Measurements from ENCODE around the gene SERF2.

The SERF2 gene

DNA sequence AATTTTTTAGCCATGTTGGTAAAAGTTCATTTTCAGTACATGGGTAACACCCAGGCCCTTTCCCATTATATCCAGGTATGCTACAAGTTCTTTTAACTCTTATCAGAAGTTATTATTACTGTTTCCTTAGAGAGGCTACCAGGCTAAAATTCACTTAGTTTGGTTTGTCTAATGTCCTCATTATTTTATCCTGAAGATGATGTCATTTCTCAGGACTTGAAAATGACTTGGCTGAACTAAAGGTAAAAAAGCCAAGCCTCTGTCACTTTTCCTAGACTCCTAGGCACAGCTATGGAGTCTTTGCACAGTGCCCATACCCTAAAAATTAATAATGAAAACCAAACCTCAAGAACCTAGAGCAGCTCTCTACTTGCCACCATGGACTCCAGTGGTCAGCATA, 19.5 kb upstream of the SERF2 start:
- peaks cover 64% of the 10 kb centered on the region for H3K36me3 ChIP-seq (ENCODE audit: control insufficient read depth, insufficient read depth, low read length, severe bottlenecking)
- peaks cover 20% of the 10 kb centered on the region for H3K4me1 ChIP-seq (ENCODE audit: control insufficient read depth, insufficient read depth, low read length)
- H3K9me3 ChIP-seq (ENCODE audit: control insufficient read depth, low read length) = no peaks in the 10 kb centered on the region
- H3K9ac ChIP-seq (ENCODE audit: low read length) = no peak overlapping the region
- no peak for DNase-seq (ENCODE audit: low read depth)
- H3K4me3 ChIP-seq (ENCODE audit: low read length) = no peak overlapping the region
- H3K27me3 ChIP-seq (replicated peaks; ENCODE audit: control insufficient read depth, insufficient read depth, low read length) = no peaks in the 10 kb centered on the region

DNA sequence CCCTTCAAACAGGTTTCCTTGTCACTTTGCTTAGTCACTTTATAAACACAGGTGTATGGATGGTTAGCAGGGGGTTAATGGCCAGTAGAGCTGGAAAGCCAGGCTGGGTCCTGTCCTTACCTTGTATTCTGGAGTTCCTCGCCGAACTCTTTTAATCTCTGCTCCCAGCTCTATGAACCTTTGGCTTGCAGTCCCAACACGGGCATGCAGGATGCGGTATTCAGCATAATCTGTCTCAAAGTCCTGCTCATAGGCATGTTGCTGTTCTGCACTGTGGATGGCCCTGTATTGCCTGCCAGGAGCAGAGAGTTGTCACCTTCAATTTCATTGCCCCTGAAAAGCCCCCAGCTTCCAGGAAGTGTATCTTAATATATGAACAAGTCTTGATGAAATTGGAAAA, 18.1 kb upstream of the SERF2 start:
- peaks cover 21% of the 10 kb centered on the region for H3K4me1 ChIP-seq (ENCODE audit: control insufficient read depth, insufficient read depth, low read length)

DNA sequence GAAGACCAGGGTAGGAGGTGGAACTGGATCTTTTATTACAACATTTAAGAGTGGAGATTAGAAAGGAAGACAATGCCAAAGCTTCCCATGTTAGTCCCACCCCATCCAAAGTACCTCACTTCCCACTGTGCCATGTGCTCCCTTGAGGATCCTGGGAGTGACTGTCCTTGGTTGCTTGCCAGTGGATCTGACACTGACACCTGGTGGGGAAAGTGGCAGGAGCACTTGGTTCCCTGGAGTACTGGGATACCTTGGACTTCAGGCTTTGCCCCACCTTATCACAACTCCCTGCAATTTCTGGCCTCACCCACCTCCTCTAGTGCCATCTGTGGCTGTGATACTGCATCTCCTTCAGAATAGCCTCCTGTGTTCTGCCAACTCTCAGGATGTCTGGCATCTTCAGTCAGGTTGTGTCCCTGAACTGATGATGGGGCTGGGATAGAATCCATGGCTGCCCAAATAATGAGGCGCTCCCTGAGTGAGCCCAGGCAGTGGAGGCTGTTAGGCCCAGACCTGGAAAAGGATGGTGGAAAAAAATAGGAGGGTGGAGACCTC, 16.6 kb upstream of the SERF2 start:
- peaks cover 35% of the 10 kb centered on the region for H3K36me3 ChIP-seq (ENCODE audit: control insufficient read depth, insufficient read depth, low read length, severe bottlenecking)
- no peaks in the 10 kb centered on the region for H3K9me3 ChIP-seq (ENCODE audit: control insufficient read depth, low read length)
- no peaks in the 10 kb centered on the region for H3K27me3 ChIP-seq (replicated peaks; ENCODE audit: control insufficient read depth, insufficient read depth, low read length)
- H3K4me3 ChIP-seq (ENCODE audit: low read length) = no peak overlapping the region
- H3K9ac ChIP-seq (ENCODE audit: low read length) = no peak overlapping the region
- H3K4me1 ChIP-seq (ENCODE audit: control insufficient read depth, insufficient read depth, low read length) = peaks cover 21% of the 10 kb centered on the region
- peak; percentile 44 for DNase-seq (ENCODE audit: low read depth)

More for the DNA sequence above, 18.1 kb upstream of the SERF2 start:
- no peak for DNase-seq (ENCODE audit: low read depth)
- Histone ChIP-seq H3K9me3 (ENCODE audit: control insufficient read depth, low read length) (no peaks in the 10 kb centered on the region), H3K9ac (ENCODE audit: low read length) (no peak overlapping the region), H3K4me3 (ENCODE audit: low read length) (no peak overlapping the region), H3K36me3 (ENCODE audit: control insufficient read depth, insufficient read depth, low read length, severe bottlenecking) (peaks cover 49% of the 10 kb centered on the region), H3K27me3 (replicated peaks; ENCODE audit: control insufficient read depth, insufficient read depth, low read length) (no peaks in the 10 kb centered on the region)

DNA sequence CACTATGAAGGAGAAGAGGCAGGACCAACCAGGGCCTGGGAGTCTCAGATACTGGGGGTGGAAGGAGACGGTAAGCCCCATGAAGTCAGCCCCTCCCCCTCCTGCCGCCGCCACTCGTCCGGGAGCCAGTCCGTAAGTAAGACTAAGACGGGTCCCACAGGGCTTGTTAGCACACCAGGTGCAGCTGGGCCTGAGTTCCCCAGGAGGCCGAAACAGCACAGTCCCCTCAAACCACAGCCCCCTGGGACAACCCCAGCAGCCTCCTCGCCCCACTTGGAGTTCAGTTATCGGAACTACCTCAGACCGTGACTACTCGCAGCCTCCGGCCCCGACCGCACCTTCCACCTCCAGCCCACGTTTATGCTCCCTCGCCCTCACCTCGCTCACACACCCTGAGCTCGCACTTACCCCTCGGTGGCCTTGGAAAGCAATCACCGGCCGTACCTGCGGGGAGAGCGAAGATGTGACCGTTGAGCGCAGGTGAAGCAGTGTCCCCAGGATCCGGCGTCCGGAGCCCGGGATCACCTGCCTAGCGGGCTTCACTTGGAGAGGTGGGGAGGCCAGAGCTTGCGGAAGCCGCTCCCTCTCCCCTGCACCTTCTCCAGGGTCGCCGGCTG, 15.9 kb upstream of the SERF2 start:
- H3K36me3 ChIP-seq (ENCODE audit: control insufficient read depth, insufficient read depth, low read length, severe bottlenecking) = peaks cover 28% of the 10 kb centered on the region
- peaks cover 21% of the 10 kb centered on the region for H3K4me1 ChIP-seq (ENCODE audit: control insufficient read depth, insufficient read depth, low read length)
- no peak for DNase-seq (ENCODE audit: low read depth)
- peak overlapping the region; percentile 92 for H3K4me3 ChIP-seq (ENCODE audit: low read length)
- H3K27me3 ChIP-seq (replicated peaks; ENCODE audit: control insufficient read depth, insufficient read depth, low read length) = no peaks in the 10 kb centered on the region
- H3K9me3 ChIP-seq (ENCODE audit: control insufficient read depth, low read length) = no peaks in the 10 kb centered on the region
- peak overlapping the region; percentile 60 for H3K9ac ChIP-seq (ENCODE audit: low read length)

- Histone ChIP-seq H3K36me3 (ENCODE audit: control insufficient read depth, insufficient read depth, low read length, severe bottlenecking) (peaks cover 22% of the 10 kb centered on the region), H3K9me3 (ENCODE audit: control insufficient read depth, low read length) (no peaks in the 10 kb centered on the region), H3K27me3 (replicated peaks; ENCODE audit: control insufficient read depth, insufficient read depth, low read length) (no peaks in the 10 kb centered on the region), H3K4me3 (ENCODE audit: low read length) (peak within 1 kb of the TSS; percentile 92), H3K4me1 (ENCODE audit: control insufficient read depth, insufficient read depth, low read length) (peaks cover 17% of the 10 kb centered on the region), H3K9ac (ENCODE audit: low read length) (peak within 1 kb of the TSS; percentile 82)
- DNase-seq (ENCODE audit: low read depth) = peak; percentile 91
Observed at GRCh38 chr15:43776718-43777266, 15.3 kb upstream of the SERF2 start, which contains the start of gene ELL3. Gene ELL3 (minus strand): TSS chr15:43776966. CDS start chr15:43776901, 65 bp downstream.

DNA sequence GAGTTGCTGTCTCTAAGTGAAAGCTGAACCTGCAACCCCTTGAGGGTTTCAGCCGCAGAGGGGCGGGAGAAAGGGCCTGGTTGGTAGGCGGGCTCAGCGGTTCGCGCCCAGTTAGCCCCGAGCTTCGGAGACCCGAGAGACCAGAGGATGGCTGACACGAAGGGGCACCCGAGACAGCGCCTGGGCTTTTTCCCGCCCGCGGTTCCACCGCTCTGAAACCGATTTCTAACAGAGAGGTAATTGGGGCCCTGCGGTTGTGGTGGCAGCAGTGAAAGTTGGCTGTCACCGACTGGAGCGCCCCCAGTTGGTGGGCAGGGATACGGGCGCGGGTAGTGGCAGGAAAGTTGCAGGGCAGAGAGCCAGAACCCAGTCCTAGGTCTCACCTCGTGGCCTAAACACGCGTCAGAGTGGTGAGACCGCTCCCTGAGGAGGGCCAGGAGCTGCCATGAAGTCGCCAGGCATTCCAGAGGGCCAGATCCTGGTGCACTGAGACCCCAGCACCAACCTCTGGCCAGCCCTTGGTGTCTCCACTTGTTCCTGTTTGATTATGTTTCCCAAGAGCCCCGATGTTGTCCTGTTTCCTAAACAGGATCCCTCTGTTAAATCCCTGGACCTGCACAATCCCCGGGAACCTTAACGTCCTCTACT, 14.7 kb upstream of the SERF2 start:
- Histone ChIP-seq H3K9me3 (ENCODE audit: control insufficient read depth, low read length) (no peaks in the 10 kb centered on the region), H3K4me3 (ENCODE audit: low read length) (peak overlapping the region; percentile 92), H3K9ac (ENCODE audit: low read length) (peak overlapping the region; percentile 82), H3K4me1 (ENCODE audit: control insufficient read depth, insufficient read depth, low read length) (peaks cover 11% of the 10 kb centered on the region), H3K36me3 (ENCODE audit: control insufficient read depth, insufficient read depth, low read length, severe bottlenecking) (peaks cover 16% of the 10 kb centered on the region), H3K27me3 (replicated peaks; ENCODE audit: control insufficient read depth, insufficient read depth, low read length) (no peaks in the 10 kb centered on the region)
- peak; percentile 91 for DNase-seq (ENCODE audit: low read depth)

DNA sequence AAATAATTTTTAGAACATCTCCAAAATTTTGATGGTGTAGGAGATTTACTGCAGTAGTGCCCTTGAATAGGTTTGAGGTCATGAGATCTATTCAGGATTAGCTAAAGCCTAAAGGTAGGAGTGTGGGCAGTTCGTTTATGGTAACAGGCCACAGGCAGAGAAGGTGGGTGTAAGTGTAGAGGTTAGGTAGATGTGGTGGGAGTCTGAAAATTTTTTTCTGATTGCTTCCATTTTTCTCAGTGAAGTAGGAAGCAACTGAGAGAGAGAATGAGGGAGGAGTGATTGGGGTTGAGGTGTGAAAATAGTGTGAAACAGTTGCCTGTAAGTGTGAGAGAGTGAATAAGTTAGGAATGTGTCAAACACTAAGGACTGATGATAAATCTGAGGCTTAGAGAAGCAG, 13.1 kb upstream of the SERF2 start:
- Histone ChIP-seq H3K27me3 (replicated peaks; ENCODE audit: control insufficient read depth, insufficient read depth, low read length) (no peaks in the 10 kb centered on the region), H3K4me1 (ENCODE audit: control insufficient read depth, insufficient read depth, low read length) (peaks cover 10% of the 10 kb centered on the region), H3K9me3 (ENCODE audit: control insufficient read depth, low read length) (no peaks in the 10 kb centered on the region), H3K9ac (ENCODE audit: low read length) (no peak overlapping the region), H3K36me3 (ENCODE audit: control insufficient read depth, insufficient read depth, low read length, severe bottlenecking) (peaks cover under 1% of the 10 kb centered on the region), H3K4me3 (ENCODE audit: low read length) (no peak overlapping the region)
- no peak for DNase-seq (ENCODE audit: low read depth)

DNA sequence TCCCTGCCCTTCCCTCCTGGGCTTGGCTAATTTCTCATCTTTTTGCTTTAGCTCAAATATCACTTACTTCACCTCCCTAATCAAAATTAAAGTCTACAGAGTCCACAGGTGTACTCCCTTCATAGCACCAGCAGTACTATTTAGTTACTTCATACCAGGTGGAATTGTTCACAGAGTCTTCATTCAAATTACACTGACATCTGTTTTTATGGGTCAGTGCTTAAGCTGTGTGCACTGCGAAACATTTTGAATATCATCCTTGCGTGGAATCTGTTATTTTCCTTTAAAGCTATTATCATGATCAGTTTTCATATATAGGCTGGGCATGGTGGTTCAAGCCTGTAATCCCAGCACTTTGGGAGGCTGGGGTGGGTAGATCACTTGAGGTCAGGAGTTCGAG, 2.7 kb upstream of the SERF2 start:
- Histone ChIP-seq H3K9me3 (ENCODE audit: control insufficient read depth, low read length) (no peaks in the 10 kb centered on the region), H3K36me3 (ENCODE audit: control insufficient read depth, insufficient read depth, low read length, severe bottlenecking) (peaks cover 14% of the 10 kb centered on the region), H3K27me3 (replicated peaks; ENCODE audit: control insufficient read depth, insufficient read depth, low read length) (no peaks in the 10 kb centered on the region), H3K4me1 (ENCODE audit: control insufficient read depth, insufficient read depth, low read length) (peaks cover 17% of the 10 kb centered on the region), H3K4me3 (ENCODE audit: low read length) (no peak overlapping the region), H3K9ac (ENCODE audit: low read length) (no peak overlapping the region)
- no peak for DNase-seq (ENCODE audit: low read depth)

DNA sequence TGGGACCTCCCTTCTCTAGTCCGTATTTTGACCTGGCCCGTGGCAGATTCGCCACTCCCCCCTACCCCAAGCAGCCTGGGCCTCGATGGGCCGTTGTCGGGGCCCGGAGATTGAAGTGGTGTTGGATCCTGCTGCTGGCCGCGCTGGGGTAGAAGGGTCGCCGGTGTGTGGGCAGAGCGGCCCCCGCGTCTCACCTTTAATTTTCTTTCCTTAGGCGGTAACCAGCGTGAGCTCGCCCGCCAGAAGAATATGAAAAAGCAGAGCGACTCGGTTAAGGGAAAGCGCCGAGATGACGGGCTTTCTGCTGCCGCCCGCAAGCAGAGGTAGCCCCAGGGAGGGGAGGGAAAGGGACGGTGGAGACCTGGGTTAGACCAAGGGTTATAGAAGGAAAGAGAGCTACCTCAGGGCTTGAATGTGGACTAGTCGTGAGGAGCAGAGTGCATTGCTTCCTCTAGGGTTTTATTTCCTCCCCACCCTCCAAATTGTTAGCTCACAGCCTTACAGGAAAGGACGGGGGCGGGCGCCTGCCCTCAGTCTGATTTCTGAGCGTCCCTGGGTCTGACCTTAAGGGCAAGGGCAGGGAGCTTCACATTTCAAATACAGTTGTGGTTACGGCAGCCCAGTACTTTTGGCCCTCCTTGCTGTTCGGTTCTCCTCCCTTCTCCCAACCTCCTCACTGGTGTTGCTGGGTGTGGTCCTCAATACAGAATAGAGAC, 799 bp downstream of the SERF2 start:
- Histone ChIP-seq H3K4me3 (ENCODE audit: low read length) (peak overlapping the region; percentile 98), H3K36me3 (ENCODE audit: control insufficient read depth, insufficient read depth, low read length, severe bottlenecking) (peaks cover 42% of the 10 kb centered on the region), H3K27me3 (replicated peaks; ENCODE audit: control insufficient read depth, insufficient read depth, low read length) (no peaks in the 10 kb centered on the region), H3K9ac (ENCODE audit: low read length) (peak overlapping the region; percentile 100), H3K4me1 (ENCODE audit: control insufficient read depth, insufficient read depth, low read length) (peaks cover 51% of the 10 kb centered on the region), H3K9me3 (ENCODE audit: control insufficient read depth, low read length) (no peaks in the 10 kb centered on the region)
- DNase-seq (ENCODE audit: low read depth) = peak; percentile 61

GRCh38 chr15:43793647-43794046, 1.5 kb downstream of the SERF2 start:
- Histone ChIP-seq H3K27me3 (replicated peaks; ENCODE audit: control insufficient read depth, insufficient read depth, low read length) (no peaks in the 10 kb centered on the region), H3K9ac (ENCODE audit: low read length) (peak overlapping the region; percentile 100), H3K4me1 (ENCODE audit: control insufficient read depth, insufficient read depth, low read length) (peaks cover 52% of the 10 kb centered on the region), H3K36me3 (ENCODE audit: control insufficient read depth, insufficient read depth, low read length, severe bottlenecking) (peaks cover 44% of the 10 kb centered on the region), H3K4me3 (ENCODE audit: low read length) (peak overlapping the region; percentile 98), H3K9me3 (ENCODE audit: control insufficient read depth, low read length) (no peaks in the 10 kb centered on the region)
- DNase-seq (ENCODE audit: low read depth) = no peak

All from adipocyte (in vitro differentiated cells).